Measurements from ENCODE around the gene PNMA8C.
"Not testable (repeated sequence)": the region's sequence is repeated elsewhere in the genome, so short reads cannot be mapped to it uniquely, and the experiment has no call there.

The PNMA8C gene

DNA sequence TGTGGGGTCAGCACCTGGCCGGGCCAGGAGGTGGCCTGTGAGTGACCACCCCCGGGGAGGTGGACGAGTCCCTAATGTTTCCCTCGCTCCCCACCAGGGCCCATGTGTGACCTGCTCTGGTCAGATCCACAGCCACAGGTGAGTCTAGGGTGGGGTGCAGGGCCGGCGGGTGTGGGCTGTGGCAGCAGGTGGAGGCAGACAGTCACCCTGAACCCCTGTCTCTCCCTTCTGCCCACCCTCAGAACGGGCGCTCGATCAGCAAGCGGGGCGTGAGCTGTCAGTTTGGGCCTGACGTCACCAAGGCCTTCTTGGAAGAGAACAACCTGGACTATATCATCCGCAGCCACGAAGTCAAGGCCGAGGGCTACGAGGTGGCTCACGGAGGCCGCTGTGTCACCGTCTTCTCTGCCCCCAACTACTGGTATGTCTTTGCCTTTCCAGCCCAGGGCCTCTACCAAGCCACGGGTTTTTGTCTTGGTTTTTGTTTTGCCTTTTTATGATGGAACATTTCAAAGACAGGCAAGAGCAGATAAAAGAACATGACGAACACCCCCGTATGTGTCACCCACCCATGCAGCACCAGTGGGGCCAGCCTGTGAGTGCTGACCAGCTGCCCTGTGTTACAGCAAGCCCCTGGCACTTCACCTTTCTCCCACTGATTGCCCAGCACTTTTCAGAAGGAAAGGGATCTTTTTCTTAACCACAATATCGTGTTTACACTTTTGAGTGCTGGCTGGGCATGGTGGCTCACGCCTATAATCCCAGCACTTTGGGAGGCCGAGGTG is 40.2 kb downstream of the PNMA8C start:
- DNase-seq (ENCODE audit: low read depth) = no peak

GRCh38 chr19:46387713-46388130 is 41.0 kb downstream of the PNMA8C start:
- DNase-seq (ENCODE audit: low read depth) = no peak

GRCh38 chr19:46386996-46387712 is 41.6 kb downstream of the PNMA8C start:
- DNase-seq (ENCODE audit: low read depth) = no peak

DNA sequence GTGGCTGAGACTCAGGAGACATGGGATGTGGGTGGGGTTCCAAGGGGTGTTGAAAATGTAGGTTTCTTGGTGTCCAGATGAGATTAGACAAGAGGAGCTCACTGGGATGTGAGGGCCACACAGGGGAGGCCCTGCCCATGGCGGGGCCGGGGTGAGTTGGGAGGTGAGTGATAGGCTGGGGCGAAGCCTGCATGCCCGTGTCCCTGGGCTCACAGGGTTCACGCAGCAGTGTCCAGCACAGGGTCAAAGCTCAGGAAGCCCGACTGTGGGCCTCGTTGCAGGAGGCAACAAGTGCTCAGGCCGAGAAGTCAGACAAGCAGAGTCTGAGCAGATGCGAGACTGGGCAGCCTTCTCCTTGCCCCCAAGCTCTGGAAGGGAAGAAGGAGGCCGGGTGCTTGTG is 42.6 kb downstream of the PNMA8C start:
- no peak for DNase-seq (ENCODE audit: low read depth)

DNA sequence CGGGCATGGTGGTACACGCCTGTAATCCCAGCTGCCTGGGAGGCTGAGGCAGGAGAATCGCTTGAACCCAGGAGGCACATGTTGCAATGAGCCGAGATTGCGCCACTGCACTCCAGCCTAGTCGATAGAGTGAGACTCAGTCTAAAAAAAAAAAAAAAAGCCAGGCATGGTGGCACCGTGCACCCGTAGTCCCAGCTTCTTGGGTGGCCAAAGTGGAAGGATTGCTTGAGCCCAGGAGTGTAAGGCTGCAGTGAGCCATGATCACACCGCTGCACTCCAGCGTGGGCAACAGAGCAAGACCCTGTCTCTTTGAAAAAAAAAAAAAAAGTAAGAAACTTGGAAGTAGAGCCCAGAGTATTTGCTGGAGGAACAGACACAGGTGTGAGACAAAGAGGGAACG is 43.1 kb downstream of the PNMA8C start:
- DNase-seq (ENCODE audit: low read depth) = no peak

- no peak for DNase-seq (ENCODE audit: low read depth)
These were observed 44.3 kb downstream of the PNMA8C start for GRCh38 chr19:46384396-46384795.

- DNase-seq (ENCODE audit: low read depth) = no peak
These were observed 44.9 kb downstream of the PNMA8C start for GRCh38 chr19:46383846-46384245.

GRCh38 chr19:46383171-46383815 is 45.4 kb downstream of the PNMA8C start:
- DNase-seq (ENCODE audit: low read depth) = no peak

- DNase-seq (ENCODE audit: low read depth) = no peak
These were observed 46.9 kb downstream of the PNMA8C start for GRCh38 chr19:46381756-46382345.

DNA sequence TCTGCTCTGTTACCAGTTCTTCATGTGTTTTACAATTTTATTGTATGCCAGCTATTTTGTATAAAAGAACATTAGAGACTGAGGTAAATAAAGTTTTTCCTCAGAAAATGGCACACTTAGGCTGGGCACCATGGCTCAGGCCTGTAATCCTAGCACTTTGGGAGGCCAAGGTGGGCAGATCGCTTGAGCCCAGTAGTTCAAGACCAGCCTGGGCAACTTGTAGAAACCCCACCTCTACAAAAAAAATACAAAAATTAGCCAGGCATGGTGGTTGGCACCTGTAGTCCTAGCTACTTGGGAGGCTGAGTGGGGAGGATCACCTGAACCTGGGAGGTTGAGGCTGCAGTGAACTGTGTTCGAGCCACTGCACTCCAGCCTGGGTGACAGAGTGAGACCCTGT is 47.4 kb downstream of the PNMA8C start:
- no peak for DNase-seq (ENCODE audit: low read depth)

DNA sequence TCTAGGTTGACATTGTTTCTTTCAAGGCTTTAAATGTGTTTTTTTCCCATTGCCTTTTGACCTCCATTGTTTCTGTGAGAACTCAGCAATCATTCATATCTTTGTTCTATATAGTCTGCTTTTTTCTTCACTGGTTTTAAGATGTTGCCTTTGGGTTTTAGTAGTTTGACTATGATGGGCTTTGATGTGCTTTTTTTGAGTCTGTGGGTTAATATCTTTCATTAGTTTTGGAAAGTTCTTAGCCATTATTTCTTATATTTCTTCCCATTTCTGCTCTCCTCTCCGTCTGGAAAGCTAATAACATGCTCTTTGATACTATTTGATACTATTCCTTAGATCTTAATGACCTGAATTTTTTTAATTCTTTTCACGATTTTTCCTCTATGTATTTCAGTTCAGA is 48.0 kb downstream of the PNMA8C start:
- DNase-seq (ENCODE audit: low read depth) = no peak

- no peak for DNase-seq (ENCODE audit: low read depth)
These were observed 50.5 kb downstream of the PNMA8C start for GRCh38 chr19:46378268-46378667.

DNA sequence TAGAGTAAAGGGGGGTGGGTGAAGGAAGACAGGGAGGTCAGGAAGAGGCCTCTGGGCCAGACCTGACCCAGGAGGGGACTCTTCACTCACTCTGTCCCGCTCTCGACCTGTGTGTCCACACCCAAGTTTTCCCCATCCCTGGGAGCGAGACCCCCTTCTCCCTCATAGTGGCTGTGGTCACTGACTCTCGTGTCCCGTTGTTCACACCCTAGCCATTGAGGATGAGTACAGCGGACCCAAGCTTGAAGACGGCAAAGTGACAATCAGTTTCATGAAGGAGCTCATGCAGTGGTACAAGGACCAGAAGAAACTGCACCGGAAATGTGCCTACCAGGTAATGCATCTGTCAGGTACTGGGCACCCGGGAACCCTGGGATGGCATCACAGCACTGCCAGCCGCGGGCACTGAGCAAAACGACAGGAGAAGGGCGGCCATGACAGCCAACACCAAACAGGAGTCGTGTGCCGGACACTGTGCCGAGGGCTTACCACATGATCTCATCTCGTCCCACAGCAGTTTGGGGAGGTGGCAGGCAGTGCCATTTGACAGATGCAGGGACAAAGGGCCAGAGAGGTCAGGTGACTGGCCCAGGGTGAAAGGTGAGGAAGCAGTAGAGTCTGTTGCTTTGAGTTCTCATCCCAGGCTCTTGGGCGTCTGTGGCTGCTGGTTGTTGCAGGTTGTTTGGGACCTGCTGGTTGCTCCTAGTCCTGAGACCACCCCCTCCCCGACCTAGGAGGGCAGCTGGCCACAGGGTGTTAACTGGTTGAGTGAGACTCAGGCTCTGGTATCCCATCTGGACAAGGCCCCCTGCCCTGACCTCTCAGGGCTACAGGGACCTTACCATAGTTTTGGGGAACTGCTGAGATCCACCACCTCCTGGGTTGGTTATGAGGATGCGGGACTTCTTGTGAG is 52.2 kb downstream of the PNMA8C start:
- no peak for DNase-seq (ENCODE audit: low read depth)

GRCh38 chr19:46375476-46376067 is 53.2 kb downstream of the PNMA8C start:
- not testable (repeated sequence) for DNase-seq (ENCODE audit: low read depth)

Measured in stimulated activated CD8-positive, alpha-beta memory T cell treated with anti-CD3 and anti-CD28 coated beads, Interleukin-15, amount 100 ng/mL, for 24 hours (primary cell).